ENCODE results near the gene MCUB.

The MCUB gene

GRCh38 chr4:109684727-109685126, 124.7 kb downstream of the MCUB start:
- DNase-seq, result no peak

DNA sequence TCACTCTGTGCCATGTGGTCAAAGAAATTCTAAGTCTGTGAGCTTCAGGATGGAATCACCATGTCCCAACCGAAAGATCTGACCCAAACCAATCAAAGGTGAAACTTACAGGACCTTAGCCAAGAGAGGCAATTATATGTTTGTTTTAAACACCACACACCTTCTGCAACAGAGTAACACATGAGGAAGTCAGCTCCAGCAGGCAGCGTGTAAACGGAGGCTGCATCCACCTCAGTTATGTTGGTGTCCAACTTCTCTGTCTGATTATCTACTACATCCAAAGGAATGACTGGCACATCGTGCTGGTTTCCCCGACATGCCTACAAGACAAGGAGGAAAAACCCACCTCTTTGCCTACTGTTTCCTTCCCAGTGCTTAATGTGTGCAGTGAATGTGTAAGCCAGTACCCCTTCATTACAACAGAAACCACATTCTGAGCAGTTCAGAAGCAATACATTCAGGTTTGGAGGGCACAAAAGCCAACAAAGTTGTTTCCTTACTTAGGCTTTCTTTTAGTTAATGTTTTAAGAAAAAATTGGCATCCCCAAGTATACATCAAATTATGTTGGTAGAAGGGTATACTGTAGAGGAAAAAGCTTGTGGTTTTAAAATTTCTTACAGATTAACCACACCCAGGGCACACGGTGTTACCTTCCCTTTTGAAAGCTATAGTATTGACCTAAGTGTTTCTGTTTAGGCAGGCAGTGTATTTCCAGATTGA, 130.8 kb downstream of the MCUB start:
- DNase-seq, result no peak

GRCh38 chr4:109691411-109691920, 131.4 kb downstream of the MCUB start:
- DNase-seq, result no peak

- DNase-seq, result no peak
These were observed 138.6 kb downstream of the MCUB start for GRCh38 chr4:109698656-109699055.

- DNase-seq, result no peak
These were observed 139.6 kb downstream of the MCUB start for GRCh38 chr4:109699553-109700225.

DNA sequence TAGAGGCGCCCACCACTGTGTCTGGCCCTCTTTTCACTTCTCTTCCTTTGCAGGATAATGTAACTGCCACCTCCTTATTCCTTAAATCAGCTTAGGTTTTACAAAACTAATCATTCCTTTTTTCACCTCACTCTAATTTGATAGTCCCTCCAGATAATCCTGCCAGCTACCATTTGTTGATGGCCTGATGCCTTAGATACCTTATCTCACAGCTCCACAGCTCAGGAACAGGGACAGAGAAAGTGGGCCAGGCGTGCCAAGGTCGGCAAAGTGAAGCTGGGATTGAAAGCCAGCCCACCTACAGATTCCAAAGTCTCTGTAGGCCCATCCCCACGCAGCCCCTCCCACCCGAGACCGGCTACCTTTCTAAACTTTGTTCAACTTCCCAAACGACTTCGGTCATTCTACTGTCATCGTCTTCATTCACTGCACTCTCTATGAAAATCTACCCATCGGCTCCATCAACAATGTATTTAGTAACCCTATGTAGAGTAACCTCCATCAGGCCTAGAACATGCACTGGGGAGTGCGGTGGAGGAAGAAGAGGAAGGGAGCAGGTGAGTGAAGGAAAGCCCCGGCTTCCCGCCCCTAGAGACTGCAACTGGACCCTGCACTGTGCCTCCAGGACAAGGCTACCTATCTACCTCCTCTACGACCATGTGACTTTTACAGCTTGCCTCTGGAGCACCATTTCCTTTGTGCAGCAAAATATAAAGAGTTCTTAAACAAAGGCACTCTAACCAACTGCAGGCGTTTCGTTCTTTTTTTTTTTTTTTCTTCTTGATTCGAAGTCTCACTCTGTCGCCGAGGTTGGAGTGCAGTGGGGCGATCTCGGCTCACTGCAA, 141.7 kb downstream of the MCUB start:
- no peak for DNase-seq

- DNase-seq, result peak; percentile 43 to 44
These were observed 143.1 kb downstream of the MCUB start, which contains the start of gene CASP6 for GRCh38 chr4:109702950-109703663. TSS of gene CASP6 (minus strand) at chr4:109703445. CDS start at chr4:109703395, 50 bp downstream.

DNA sequence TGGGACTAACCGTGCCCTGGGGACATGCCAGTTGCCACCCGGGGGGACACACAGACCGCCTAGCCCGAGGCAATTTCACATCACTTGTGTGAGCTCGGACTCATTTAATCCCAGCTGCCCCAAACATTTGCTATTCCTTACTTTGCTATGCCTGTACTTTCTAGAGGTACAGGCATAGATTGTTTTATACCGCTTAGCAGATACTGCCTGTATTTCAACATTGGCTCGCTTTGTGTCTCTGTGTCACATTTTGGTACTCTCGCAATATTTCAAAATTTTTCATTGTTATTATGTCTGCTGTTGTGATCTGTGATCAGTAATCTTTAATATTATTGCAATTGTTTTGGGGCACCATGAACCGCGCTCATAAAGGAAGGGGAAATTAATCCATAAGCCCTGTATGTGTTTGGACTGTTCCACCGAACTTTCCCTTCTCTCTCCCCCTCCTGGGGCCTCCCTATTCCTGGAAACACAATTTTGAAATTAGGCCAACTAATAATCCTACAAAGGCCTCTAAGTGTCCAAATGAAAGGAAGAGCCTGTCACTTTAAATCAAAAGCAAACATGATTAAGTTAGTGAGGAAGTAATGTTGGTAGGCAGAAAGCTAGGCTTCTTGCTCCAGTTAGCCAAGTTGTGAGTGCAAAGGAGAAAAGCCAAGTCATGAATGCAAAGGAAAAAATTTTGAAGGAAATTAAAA, 143.8 kb downstream of the MCUB start:
- peak in 1 of 2 experiments; percentile 27 for DNase-seq

- DNase-seq, result no peak
These were observed 148.4 kb downstream of the MCUB start for GRCh38 chr4:109708435-109708834.

GRCh38 chr4:109708990-109709389, 148.9 kb downstream of the MCUB start:
- DNase-seq, result no peak

GRCh38 chr4:109713500-109713899, 153.5 kb downstream of the MCUB start:
- DNase-seq, result no peak

- DNase-seq, result no peak
These were observed 158.7 kb downstream of the MCUB start for GRCh38 chr4:109718759-109719158.

DNA sequence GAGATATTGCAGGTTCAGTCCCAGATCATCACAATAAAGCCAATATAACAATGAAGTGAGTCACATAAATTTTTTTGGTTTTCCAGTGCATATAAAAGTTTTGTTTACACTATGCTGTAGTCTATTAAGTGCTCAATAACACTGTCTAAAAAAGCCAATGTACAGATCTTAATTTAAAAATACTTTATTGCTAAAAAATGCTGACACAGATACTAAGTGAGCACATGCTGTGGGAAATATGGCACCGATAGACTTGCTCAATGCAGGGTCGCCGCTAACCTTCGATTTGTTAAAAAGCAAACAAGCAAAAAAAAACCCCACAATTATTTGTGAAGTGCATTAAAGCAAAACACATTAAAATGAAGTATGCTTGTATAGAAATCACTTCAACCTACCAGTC, 159.6 kb downstream of the MCUB start:
- no peak for DNase-seq

DNA sequence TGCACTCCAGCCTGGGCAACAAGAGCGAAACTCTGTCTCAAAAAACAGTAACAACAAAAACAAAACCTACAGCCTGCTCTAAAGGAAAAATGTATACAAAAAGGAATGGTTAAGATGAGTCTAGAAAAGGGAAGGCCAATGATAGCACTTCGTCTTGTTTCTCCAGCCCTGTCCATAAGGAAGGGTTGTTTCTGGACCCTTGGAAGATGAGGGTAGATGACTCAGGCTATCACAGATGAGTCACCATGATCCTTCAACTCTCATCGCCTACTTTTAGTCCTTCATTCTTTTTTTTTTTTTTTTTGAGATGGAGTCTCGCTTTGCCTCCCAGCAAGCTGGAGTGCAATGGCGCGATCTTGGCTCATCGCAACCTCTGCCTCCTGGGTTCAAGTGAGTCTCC, 161.0 kb downstream of the MCUB start:
- DNase-seq, result no peak

DNA sequence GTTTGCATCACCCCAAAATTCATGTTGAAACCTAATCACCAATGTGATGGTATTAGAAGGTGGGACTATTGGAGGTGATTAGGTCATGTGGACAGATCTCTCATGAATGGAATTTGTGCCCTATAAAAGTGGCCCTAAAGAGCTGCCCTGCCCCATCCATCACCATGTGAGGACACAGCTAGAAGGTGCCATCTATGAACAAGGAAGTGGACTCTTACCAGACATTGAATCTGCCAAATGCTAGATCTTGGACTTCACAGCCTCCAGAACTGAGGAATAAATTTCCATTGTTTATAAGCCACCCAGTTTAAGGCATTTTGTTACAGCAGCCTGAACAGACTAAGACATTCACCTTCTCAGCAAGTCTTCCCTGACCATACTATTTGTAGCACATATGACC, 162.3 kb downstream of the MCUB start:
- DNase-seq, result no peak

- no peak for DNase-seq
These were observed 163.1 kb downstream of the MCUB start for GRCh38 chr4:109723110-109723509.

DNA sequence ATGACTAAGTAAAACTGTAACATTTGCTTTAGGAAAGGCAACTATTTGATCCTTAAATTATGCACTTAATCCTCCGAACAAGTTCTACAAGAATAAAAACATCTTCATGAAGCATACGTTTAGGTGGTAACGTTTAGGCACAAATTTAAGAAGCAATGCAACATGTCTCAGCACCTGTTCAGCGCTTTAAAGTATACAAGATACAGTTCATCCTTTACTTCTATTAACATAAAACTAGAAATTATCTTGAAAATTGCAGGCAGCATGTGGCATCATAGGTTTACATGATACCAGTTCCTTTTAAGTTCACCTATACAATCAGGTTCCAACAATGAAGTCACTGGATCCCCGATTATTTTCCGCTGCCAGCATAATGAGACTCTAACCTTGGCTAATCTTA, 168.3 kb downstream of the MCUB start:
- peak in 1 of 2 experiments; percentile 14 for DNase-seq

DNA sequence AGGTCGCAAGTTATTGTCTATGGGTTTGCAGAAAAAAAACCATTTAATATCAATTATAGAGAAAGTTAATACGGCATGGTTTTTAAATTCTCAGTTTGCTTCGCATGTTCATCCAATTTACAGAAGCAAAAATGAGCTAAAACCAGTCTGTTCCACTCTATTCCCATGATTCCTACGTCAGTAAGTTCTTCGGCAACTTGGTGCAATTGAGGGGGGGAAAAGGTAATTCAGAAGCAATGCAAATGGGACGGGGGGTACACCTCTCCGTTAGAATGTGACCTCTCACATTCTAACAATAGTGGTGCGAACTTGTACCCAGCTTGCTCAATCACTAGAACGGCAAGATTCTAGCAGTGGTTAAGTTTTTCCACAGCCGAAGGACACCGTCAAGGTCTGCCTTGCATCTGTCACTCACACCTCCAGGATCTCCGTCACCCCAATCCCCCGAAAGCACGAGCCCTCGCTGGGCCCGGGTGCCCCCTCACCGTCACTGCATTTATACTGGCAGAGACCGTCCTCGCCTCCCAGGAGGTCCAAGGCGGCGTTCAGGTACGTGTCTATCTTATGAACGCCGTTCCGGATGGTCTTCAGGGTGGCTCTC, 169.2 kb downstream of the MCUB start:
- DNase-seq, result no peak

DNA sequence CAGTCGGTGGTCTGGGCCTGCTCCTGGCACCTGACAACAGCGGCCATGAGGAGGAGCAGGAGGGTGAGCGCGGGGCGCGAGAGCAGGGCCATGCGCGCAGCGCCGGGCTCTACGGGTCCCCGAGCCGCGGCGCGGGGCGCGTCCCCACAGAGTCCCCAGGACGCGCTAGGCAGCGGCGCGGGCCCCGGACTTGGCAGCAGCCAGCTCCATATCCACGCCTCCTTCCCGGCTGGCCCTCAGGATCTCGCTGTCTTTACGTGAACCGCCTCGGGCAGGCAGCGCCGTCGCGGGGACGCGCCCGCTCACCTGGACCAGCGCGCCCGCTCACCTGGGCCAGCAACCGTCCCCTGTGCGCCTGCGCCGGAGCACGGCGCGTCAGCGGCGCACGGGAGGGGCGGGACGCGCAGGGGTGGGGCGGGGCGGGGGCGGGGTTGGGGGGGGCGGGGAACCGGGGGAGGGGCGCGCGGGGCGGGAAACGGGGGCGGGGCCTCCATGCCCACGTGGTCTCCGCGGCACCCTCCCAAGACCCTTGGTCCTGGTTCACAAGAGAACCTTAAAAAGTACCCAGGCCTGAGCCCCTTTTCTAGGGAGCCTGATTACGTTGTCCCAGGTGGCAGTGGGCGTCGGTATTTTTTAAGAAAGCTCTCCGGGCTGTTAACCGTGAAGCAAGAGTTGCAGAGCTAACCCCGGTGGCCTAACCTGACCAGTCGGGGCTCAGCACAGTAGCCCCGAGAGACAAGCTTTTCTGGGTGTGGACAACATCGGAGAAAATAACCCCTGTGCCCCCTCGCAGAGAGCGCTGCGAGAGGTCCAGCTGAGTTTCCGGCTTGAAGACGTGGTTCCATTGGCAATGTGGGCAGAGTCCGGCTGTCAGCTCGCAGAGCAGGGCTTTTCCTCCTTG, 169.9 kb downstream of the MCUB start, which contains the start of gene PLA2G12A:
Gene PLA2G12A (minus strand): TSS at position 353 of the 901 bp plus-strand sequence. CDS start 261 bp downstream, at position 92.
- peak; percentile 44 to 61 for DNase-seq
